H1 (cell line): ENCODE data around the gene CEP83. TPM values are rescaled to one million over a fixed set of nuclear protein-coding genes. Genes with fewer than 3 reads are reported as not detected.

ENCODE experiments used
- CTCF ChIA-PET: fragments of 300-600 bp; sonication (Branson Sonifier 250); formaldehyde crosslinking; loops from one replicate; lab custom pipeline; 2021; ENCODE audit not compliant: partially characterized antibody; lab: Charles Lee
- POLR2A ChIA-PET: fragments of 300-600 bp; sonication (Branson Sonifier 250); formaldehyde crosslinking; loops from one replicate; lab custom pipeline; 2021; ENCODE audit warnings: inconsistent platforms; ENCODE audit not compliant: partially characterized antibody; lab: Charles Lee
- DNase-seq, 2 experiments: peaks; one replicate each; pipeline versions ENCODE4 v3.0.0 to v3.0.0-alpha.2; 2010 to 2022; ENCODE audit warnings: low spot score in 2 of 2, low read depth in 1 of 2, mixed read lengths in 1 of 2
- FAIRE-seq: peaks from 2 replicates; lab custom pipeline; 2011; peaks lifted over from hg19 to GRCh38; lab: Jason Lieb, UNC
- H2AFZ ChIP-seq: 2 replicates; pipeline ENCODE4 v1.8.1; 2012; ENCODE audit warnings: low read length, inconsistent platforms
- H2AK5ac ChIP-seq: 2 replicates; pipeline ENCODE4 v1.6.1; 2013; ENCODE audit warnings: low read depth, low read length
- H2BK120ac ChIP-seq: replicated peaks from 2 replicates; pipeline ENCODE3; 2013; ENCODE audit warnings: low read depth, low read length, inconsistent platforms
- H2BK12ac ChIP-seq: 2 replicates; pipeline ENCODE4 v1.6.1; 2013; ENCODE audit warnings: low read depth, low read length
- H2BK15ac ChIP-seq: 2 replicates; pipeline ENCODE4 v1.6.1; 2013; ENCODE audit warnings: low read length
- H2BK20ac ChIP-seq: 2 replicates; pipeline ENCODE4 v1.6.1; 2013; ENCODE audit warnings: low read length
- H2BK5ac ChIP-seq: 2 replicates; pipeline ENCODE4 v1.6.1; 2013; ENCODE audit warnings: low read depth, low read length
- H3K14ac ChIP-seq: 2 replicates; pipeline ENCODE4 v1.6.1; 2013; ENCODE audit warnings: inconsistent platforms; ENCODE audit not compliant: insufficient read length
- H3K18ac ChIP-seq: 2 replicates; pipeline ENCODE4 v1.6.1; 2013; ENCODE audit warnings: low read length; ENCODE audit errors: extremely low read depth
- H3K23ac ChIP-seq: 2 replicates; pipeline ENCODE4 v1.6.1; 2013; ENCODE audit warnings: inconsistent platforms; ENCODE audit not compliant: insufficient read length
- H3K23me2 ChIP-seq: 2 replicates; pipeline ENCODE4 v1.6.1; 2013; ENCODE audit warnings: low read depth, low read length
- H3K27ac ChIP-seq: 2 replicates; pipeline ENCODE4 v1.6.1; 2011; ENCODE audit warnings: low read depth, low read length, inconsistent platforms
- H3K27me3 ChIP-seq, 4 experiments: replicated peaks in 1 of 4; 1 replicate in 1 of 4; 2 replicates in 3 of 4; pipeline versions ENCODE4 v1.6.1 to v1.8.1; 2011 to 2013; ENCODE audit warnings: low read length in 3 of 4, mild to moderate bottlenecking in 3 of 4, inconsistent platforms in 2 of 4, mixed read lengths in 2 of 4, moderate library complexity in 1 of 4; ENCODE audit not compliant: control insufficient read depth in 3 of 4, insufficient read depth in 3 of 4; ENCODE audit errors: extremely low read depth in 1 of 4
- H3K36me3 ChIP-seq, 4 experiments: 2 replicates each; pipeline versions ENCODE4 v1.6.1 to v1.8.1; 2011 to 2013; ENCODE audit warnings: mild to moderate bottlenecking in 4 of 4, low read length in 3 of 4, moderate library complexity in 2 of 4, control low read depth in 1 of 4, inconsistent platforms in 1 of 4; ENCODE audit not compliant: insufficient read depth in 4 of 4, control insufficient read depth in 2 of 4
- H3K4ac ChIP-seq: replicated peaks from 2 replicates; pipeline ENCODE3; 2013; ENCODE audit warnings: low read length, low read depth, mixed read lengths, inconsistent platforms; ENCODE audit not compliant: insufficient read length
- H3K4me1 ChIP-seq, 4 experiments: replicated peaks in 1 of 4; 1 replicate in 1 of 4; 2 replicates in 3 of 4; pipeline versions ENCODE4 v1.6.1 to v1.8.1; 2011 to 2013; ENCODE audit warnings: low read length in 3 of 4, inconsistent platforms in 2 of 4, mixed read lengths in 1 of 4; ENCODE audit not compliant: insufficient read depth in 4 of 4, control insufficient read depth in 3 of 4
- H3K4me2 ChIP-seq, 2 experiments: 2 replicates each; pipeline versions ENCODE4 v1.6.1 to v1.8.1; 2011 to 2013; ENCODE audit warnings: low read depth in 2 of 2, low read length in 2 of 2, control low read depth in 1 of 2, inconsistent platforms in 1 of 2, mild to moderate bottlenecking in 1 of 2; ENCODE audit not compliant: insufficient read depth in 1 of 2
- H3K4me3 ChIP-seq, 4 experiments: fragments of 200-600, 300-600 bp in 1 of 4; sonication (generic), shearing (Covaris generic), sonication (Bioruptor Twin) in 1 of 4; 2 replicates each; pipeline versions ENCODE4 v1.5.1 to v1.8.1; 2011 to 2016; ENCODE audit warnings: low read length in 4 of 4, low read depth in 3 of 4, control low read depth in 2 of 4, inconsistent platforms in 2 of 4, mild to moderate bottlenecking in 2 of 4, mixed read lengths in 1 of 4, moderate library complexity in 1 of 4; ENCODE audit not compliant: insufficient read depth in 2 of 4; ENCODE audit errors: extremely low read depth in 1 of 4
- H3K56ac ChIP-seq: replicated peaks from 2 replicates; pipeline ENCODE3; 2013; ENCODE audit warnings: low read depth, mild to moderate bottlenecking, mixed read lengths, low read length, inconsistent platforms; ENCODE audit not compliant: insufficient read length
- H3K79me1 ChIP-seq: 2 replicates; pipeline ENCODE4 v1.6.1; 2013; ENCODE audit warnings: low read depth, low read length, control low read depth
- H3K79me2 ChIP-seq, 2 experiments: 2 replicates each; pipeline versions ENCODE4 v1.6.1 to v1.8.1; 2012 to 2013; ENCODE audit warnings: low read length in 2 of 2, mild to moderate bottlenecking in 2 of 2, inconsistent platforms in 1 of 2; ENCODE audit not compliant: insufficient read depth in 2 of 2, control insufficient read depth in 1 of 2
- H3K9ac ChIP-seq, 4 experiments: replicated peaks in 1 of 4; 1 replicate in 1 of 4; 2 replicates in 3 of 4; pipeline versions ENCODE4 v1.6.1 to v1.8.1; 2011 to 2013; ENCODE audit warnings: low read depth in 3 of 4, low read length in 3 of 4, control low read depth in 2 of 4, mild to moderate bottlenecking in 2 of 4, moderate library complexity in 2 of 4, inconsistent platforms in 1 of 4; ENCODE audit errors: extremely low read depth in 1 of 4
- H3K9me3 ChIP-seq, 2 experiments: 2 replicates each; pipeline versions ENCODE4 v1.6.1 to v1.8.1; 2012 to 2013; ENCODE audit warnings: mild to moderate bottlenecking in 2 of 2, moderate library complexity in 2 of 2, control low read depth in 1 of 2, inconsistent platforms in 1 of 2, low read depth in 1 of 2, low read length in 1 of 2, mixed read lengths in 1 of 2; ENCODE audit not compliant: insufficient read depth in 2 of 2
- H4K20me1 ChIP-seq, 2 experiments: replicated peaks in 1 of 2; 2 replicates each; pipeline versions ENCODE3 to v1.8.1; 2011 to 2013; ENCODE audit warnings: inconsistent platforms in 2 of 2, low read length in 2 of 2, mild to moderate bottlenecking in 1 of 2; ENCODE audit not compliant: insufficient read depth in 2 of 2, control insufficient read depth in 1 of 2
- H4K5ac ChIP-seq: 2 replicates; pipeline ENCODE4 v1.6.1; 2013; ENCODE audit warnings: low read length, low read depth, mixed read lengths, inconsistent platforms; ENCODE audit not compliant: insufficient read length
- H4K8ac ChIP-seq: 2 replicates; pipeline ENCODE4 v1.8.0; 2013; ENCODE audit warnings: mild to moderate bottlenecking, moderate library complexity, low read length, inconsistent platforms; ENCODE audit not compliant: insufficient read depth; ENCODE audit errors: extremely low read depth
- H4K91ac ChIP-seq: replicated peaks from 2 replicates; pipeline ENCODE3; 2013; ENCODE audit warnings: low read length, mixed read lengths, inconsistent platforms; ENCODE audit not compliant: insufficient read length
- CHD2 ChIP-seq: IDR thresholded peaks from 2 replicates; pipeline ENCODE4 v1.6.1; 2012; ENCODE audit warnings: low read length, improper control_type of control experiment
- GTF2F1 ChIP-seq: IDR thresholded peaks from 2 replicates; pipeline ENCODE4 v1.6.1; 2012; ENCODE audit warnings: low read depth, low read length, improper control_type of control experiment, borderline replicate concordance
- MAFK ChIP-seq: IDR thresholded peaks from 2 replicates; pipeline ENCODE4 v1.6.1; 2012; ENCODE audit warnings: low read depth, mild to moderate bottlenecking, improper control_type of control experiment, low read length
- RBBP5 ChIP-seq: IDR thresholded peaks from 2 replicates; pipeline ENCODE4 v1.7.1; 2012; ENCODE audit warnings: low read depth, mild to moderate bottlenecking, inconsistent platforms, low read length, moderate library complexity, borderline replicate concordance
- RXRA ChIP-seq: IDR thresholded peaks from 2 replicates; pipeline ENCODE4 v1.6.1; 2011; ENCODE audit warnings: low read depth, mild to moderate bottlenecking, low read length, moderate library complexity; ENCODE audit not compliant: insufficient read depth
- SIRT6 ChIP-seq: IDR thresholded peaks from one replicate; pipeline ENCODE4 v1.7.1; 2012; ENCODE audit warnings: low read length, inconsistent platforms
- SP1 ChIP-seq: IDR thresholded peaks from 2 replicates; pipeline ENCODE4 v1.6.1; 2011; ENCODE audit warnings: low read depth, low read length
- TBP ChIP-seq: IDR thresholded peaks from 2 replicates; pipeline ENCODE4 v1.6.1; 2011; ENCODE audit warnings: low read depth, low read length, improper control_type of control experiment
- TCF12 ChIP-seq: IDR thresholded peaks from 2 replicates; pipeline ENCODE4 v1.6.1; 2011; ENCODE audit warnings: low read depth, mild to moderate bottlenecking, low read length
- WGBS, 2 experiments: shearing (Covaris generic) in 1 of 2; methylation state at CpG; one replicate each; pipeline versions ENCODE4 v1.1.6 to v1.1.7; 2013 to 2015; ENCODE audit warnings: low lambda C conversion rate in 2 of 2, mixed read lengths in 2 of 2, inconsistent platforms in 1 of 2, low coverage in 1 of 2, missing lambda C conversion rate in 1 of 2; ENCODE audit not compliant: insufficient replicate concordance in 2 of 2, insufficient coverage in 1 of 2, insufficient read length in 1 of 2; ENCODE audit errors: extremely low coverage in 1 of 2, missing lambda C conversion rate in 1 of 2; 5-methylcytosine and 5-hydroxymethylcytosine counted together
- polyA plus RNA-seq, 7 experiments: library from polyadenylated mRNA; depleted of rRNA in 3 of 7; stranded (reverse) in 5 of 7; unstranded in 2 of 7; fragments of >200 nt in 5 of 7; fragments of 200-250 nt in 2 of 7; gene quantifications; 1 replicate in 5 of 7; 2 replicates in 1 of 7; 4 replicates in 1 of 7; pipeline versions ENCODE4 v1.2.1 to v1.2.3, GENCODE V29; 2011 to 2013; ENCODE audit warnings: missing spikeins in 2 of 7, mixed read lengths in 2 of 7
- total RNA-seq: library from RNA; stranded (reverse); fragmentation: NEBNext Ultra II Directional; extraction: Animal tissue kit (Norgen Biotek cat#: 25700); gene quantifications from 2 replicates; pipeline ENCODE4 v1.2.1, GENCODE V29; 2021
- TF ChIP-seq, protein P1 (sequence below): IDR thresholded peaks from 2 replicates; pipeline ENCODE4 v1.6.1; 2011; ENCODE audit warnings: low read depth, mild to moderate bottlenecking, low read length; ENCODE audit not compliant: insufficient read depth
- TF ChIP-seq, protein P2 (sequence below): IDR thresholded peaks from 2 replicates; pipeline ENCODE4 v1.6.1; 2012; ENCODE audit warnings: inconsistent platforms
- TF ChIP-seq, protein P3 (sequence below): IDR thresholded peaks from 2 replicates; pipeline ENCODE4 v1.6.1; 2012; ENCODE audit warnings: low read length, inconsistent platforms

The CEP83 gene
- total and polyA plus RNA-seq, 2 of the 8 experiments (the other 6 are each of a cell fraction or from before 2014, with no cell fraction given), result 6.0 to 25.8 TPM

DNA sequence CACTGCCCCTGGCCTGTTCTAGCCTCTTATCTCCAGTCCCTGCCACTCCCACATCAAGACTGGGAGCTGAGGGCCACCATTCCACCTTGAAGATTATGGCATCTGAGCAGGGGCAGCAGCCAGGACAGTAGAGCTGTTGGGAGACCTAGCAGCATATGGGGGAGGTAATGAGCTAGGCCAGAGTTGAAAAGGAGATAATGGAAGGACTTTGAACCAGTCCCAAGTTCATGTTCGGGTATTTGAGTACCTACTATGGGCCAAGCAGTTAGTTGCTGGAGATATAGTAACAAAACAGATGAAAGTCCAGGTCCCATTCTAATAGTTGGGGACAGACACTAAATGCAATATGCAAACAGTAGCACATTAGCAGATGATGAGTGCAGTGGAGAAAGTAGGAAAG, 159.8 kb downstream of the CEP83 start:
- no peaks in the 10 kb centered on the region for H3K79me1 ChIP-seq
- H2BK12ac ChIP-seq, result no peak overlapping the region
- no peak overlapping the region for H3K4me3 ChIP-seq
- no peak overlapping the region for H2BK20ac ChIP-seq
- no peak overlapping the region for H3K56ac ChIP-seq
- no peak overlapping the region for H2AFZ ChIP-seq
- no peak overlapping the region for H2AK5ac ChIP-seq
- no peaks in the 10 kb centered on the region for H3K79me2 ChIP-seq
- no peak overlapping the region for H4K5ac ChIP-seq
- no peak overlapping the region for H3K4me2 ChIP-seq
- H4K8ac ChIP-seq, result no peak overlapping the region
- H3K4me1 ChIP-seq, result peaks cover 3 to 9% (median 3%) of the 10 kb centered on the region in 4 experiments; a peak in 6 of 7 replicates
- H4K91ac ChIP-seq, result no peak overlapping the region
- no peaks in the 10 kb centered on the region for H4K20me1 ChIP-seq
- no peaks in the 10 kb centered on the region for H3K9me3 ChIP-seq
- no peak overlapping the region; the same call in 1 of the 2 replicates for H2BK5ac ChIP-seq
- no peak overlapping the region for H2BK15ac ChIP-seq
- ChIA-PET POLR2A (no interaction called here), CTCF (interaction anchor here (0.5 to 1.5 kb wide), 2 partner anchors 29 to 101 kb away, joined by 3 to 4 read pairs; no protein-coding TSS in a partner anchor)
- H3K36me3 ChIP-seq, result peaks cover 0 to 3% (median 0%) of the 10 kb centered on the region in 4 experiments; a peak in 2 of 8 replicates
- no peak overlapping the region for H3K27ac ChIP-seq
- H3K18ac ChIP-seq, result no peak overlapping the region
- H3K14ac ChIP-seq, result no peak overlapping the region
- FAIRE-seq, result no peak
- no peaks in the 10 kb centered on the region for H3K27me3 ChIP-seq
- H3K23ac ChIP-seq, result no peak overlapping the region
- H3K9ac ChIP-seq, result no peak overlapping the region
- no peak overlapping the region for H3K4ac ChIP-seq
- WGBS, 2 experiments, result 87% methylated on average over 1 of the region's 1 CpG; no CpG with 5 or more reads in 1 of the 2 experiments
- DNase-seq, result no peak
- H3K23me2 ChIP-seq, result 0 out of 2 replicates have a peak, but pooled peaks cover 2% of the 10 kb centered on the region
- H2BK120ac ChIP-seq, result no peak overlapping the region
- TF ChIP-seq RBBP5 (no peak), MAFK (no peak), GTF2F1 (no peak), RXRA (no peak), SIRT6 (no peak), TCF12 (no peak), SP1 (no peak), CHD2 (no peak), TBP (no peak)
- TF ChIP-seq, protein P1, sequence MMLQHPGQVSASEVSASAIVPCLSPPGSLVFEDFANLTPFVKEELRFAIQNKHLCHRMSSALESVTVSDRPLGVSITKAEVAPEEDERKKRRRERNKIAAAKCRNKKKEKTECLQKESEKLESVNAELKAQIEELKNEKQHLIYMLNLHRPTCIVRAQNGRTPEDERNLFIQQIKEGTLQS, result no peak
- TF ChIP-seq, protein P2, sequence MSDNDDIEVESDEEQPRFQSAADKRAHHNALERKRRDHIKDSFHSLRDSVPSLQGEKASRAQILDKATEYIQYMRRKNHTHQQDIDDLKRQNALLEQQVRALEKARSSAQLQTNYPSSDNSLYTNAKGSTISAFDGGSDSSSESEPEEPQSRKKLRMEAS, result no peak
- TF ChIP-seq, protein P3, sequence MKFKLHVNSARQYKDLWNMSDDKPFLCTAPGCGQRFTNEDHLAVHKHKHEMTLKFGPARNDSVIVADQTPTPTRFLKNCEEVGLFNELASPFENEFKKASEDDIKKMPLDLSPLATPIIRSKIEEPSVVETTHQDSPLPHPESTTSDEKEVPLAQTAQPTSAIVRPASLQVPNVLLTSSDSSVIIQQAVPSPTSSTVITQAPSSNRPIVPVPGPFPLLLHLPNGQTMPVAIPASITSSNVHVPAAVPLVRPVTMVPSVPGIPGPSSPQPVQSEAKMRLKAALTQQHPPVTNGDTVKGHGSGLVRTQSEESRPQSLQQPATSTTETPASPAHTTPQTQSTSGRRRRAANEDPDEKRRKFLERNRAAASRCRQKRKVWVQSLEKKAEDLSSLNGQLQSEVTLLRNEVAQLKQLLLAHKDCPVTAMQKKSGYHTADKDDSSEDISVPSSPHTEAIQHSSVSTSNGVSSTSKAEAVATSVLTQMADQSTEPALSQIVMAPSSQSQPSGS, result no peak
